ENCODE measurements around the gene VEGFC.

VEGFC gene, protein sequence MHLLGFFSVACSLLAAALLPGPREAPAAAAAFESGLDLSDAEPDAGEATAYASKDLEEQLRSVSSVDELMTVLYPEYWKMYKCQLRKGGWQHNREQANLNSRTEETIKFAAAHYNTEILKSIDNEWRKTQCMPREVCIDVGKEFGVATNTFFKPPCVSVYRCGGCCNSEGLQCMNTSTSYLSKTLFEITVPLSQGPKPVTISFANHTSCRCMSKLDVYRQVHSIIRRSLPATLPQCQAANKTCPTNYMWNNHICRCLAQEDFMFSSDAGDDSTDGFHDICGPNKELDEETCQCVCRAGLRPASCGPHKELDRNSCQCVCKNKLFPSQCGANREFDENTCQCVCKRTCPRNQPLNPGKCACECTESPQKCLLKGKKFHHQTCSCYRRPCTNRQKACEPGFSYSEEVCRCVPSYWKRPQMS
- 0 reads per million in 3 donors for total RNA-seq

DNA sequence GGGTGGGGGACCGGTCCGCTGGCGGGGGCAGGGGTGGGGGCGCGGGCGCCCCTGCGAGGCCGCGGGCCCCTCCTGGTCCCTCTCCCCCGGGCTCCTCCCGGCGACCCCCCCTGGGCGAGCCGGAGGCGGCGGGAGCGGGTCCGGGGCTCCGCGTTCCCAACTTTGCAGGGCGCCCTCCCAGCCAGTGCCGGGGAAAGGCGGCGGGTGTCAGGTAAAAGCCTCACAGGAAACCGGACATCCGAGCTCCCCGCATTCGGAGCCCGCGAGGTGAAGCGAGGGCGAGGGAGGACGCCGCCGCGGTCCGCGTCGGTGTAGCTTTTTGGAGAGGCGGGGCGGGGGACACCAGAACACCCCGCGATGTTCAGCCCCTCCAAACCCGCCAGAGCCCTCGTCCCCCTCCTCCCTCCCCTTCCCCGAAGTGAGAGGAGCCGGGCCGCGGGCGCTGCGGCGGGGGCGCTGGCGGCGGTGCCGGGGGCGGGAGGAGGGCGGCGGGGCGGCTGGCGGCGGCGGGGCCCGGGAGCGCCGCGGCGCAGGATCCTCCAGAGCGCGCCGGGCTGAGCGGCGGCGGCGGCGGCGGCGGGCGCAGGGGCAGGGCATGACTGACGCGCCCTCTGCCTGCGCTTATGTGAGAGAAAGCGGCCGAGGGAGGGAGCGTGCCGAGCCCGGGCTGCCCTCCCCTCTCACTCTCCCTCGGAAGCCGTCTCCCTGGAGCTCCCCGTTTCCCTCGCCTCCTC is at the start of gene VEGFC:
VEGFC (minus strand) TSS at position 597 of the 734 bp plus-strand sequence. CDS start 611 bp downstream, outside the sequence.
- Histone ChIP-seq H3K4me1 (ENCODE audit: control insufficient read depth, insufficient read depth, low read length, poor library complexity, severe bottlenecking) (no peaks in the 10 kb centered on the region), H3K27ac (ENCODE audit: insufficient read depth, low read length, poor library complexity, severe bottlenecking) (no peak within 1 kb of the TSS), H3K27me3 (replicated peaks; ENCODE audit: control insufficient read depth, insufficient read depth, low read length, poor library complexity, severe bottlenecking) (no peaks in the 10 kb centered on the region), H3K9me3 (ENCODE audit: control insufficient read depth, low read length) (no peaks in the 10 kb centered on the region), H3K4me3 (ENCODE audit: insufficient read depth, low read depth, low read length, poor library complexity, severe bottlenecking) (no peak within 1 kb of the TSS), H3K36me3 (ENCODE audit: control insufficient read depth, insufficient read depth, low read length) (no peaks in the 10 kb centered on the region)
- no peak for DNase-seq

GRCh38 chr4:176841711-176842112 is 49.0 kb upstream of the VEGFC start:
- DNase-seq = no peak

DNA sequence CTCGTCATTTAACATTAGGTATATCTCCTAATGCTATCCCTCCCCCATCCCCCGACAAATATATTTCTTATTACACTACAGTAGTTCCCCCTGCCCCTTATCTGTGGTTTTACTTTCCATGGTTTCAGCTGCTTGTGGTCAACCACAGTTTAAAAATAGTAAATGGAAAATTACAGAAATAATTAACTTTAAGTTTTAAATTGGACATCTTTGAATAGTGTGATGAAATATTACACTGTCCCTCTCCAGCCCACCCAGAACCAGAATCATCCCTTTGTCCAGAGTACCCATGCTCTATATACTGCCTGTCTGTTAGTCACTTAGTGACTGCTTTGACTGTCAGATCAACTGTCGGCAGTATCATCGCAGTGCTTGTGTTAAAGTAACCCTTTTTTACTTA is 47.4 kb upstream of the VEGFC start:
- H3K27me3 ChIP-seq (replicated peaks; ENCODE audit: control insufficient read depth, insufficient read depth, low read length, poor library complexity, severe bottlenecking) = no peaks in the 10 kb centered on the region

More at GRCh38 chr4:176841711-176842112, 49.0 kb upstream of the VEGFC start:
- Histone ChIP-seq H3K9me3 (ENCODE audit: control insufficient read depth, low read length) (no peaks in the 10 kb centered on the region), H3K27ac (ENCODE audit: insufficient read depth, low read length, poor library complexity, severe bottlenecking) (no peak overlapping the region), H3K4me1 (ENCODE audit: control insufficient read depth, insufficient read depth, low read length, poor library complexity, severe bottlenecking) (no peaks in the 10 kb centered on the region), H3K36me3 (ENCODE audit: control insufficient read depth, insufficient read depth, low read length) (no peaks in the 10 kb centered on the region), H3K4me3 (ENCODE audit: insufficient read depth, low read depth, low read length, poor library complexity, severe bottlenecking) (no peak overlapping the region), H3K27me3 (replicated peaks; ENCODE audit: control insufficient read depth, insufficient read depth, low read length, poor library complexity, severe bottlenecking) (no peaks in the 10 kb centered on the region)

GRCh38 chr4:176839656-176840055 is 46.9 kb upstream of the VEGFC start:
- Histone ChIP-seq H3K36me3 (ENCODE audit: control insufficient read depth, insufficient read depth, low read length) (no peaks in the 10 kb centered on the region), H3K27ac (ENCODE audit: insufficient read depth, low read length, poor library complexity, severe bottlenecking) (no peak overlapping the region), H3K4me1 (ENCODE audit: control insufficient read depth, insufficient read depth, low read length, poor library complexity, severe bottlenecking) (no peaks in the 10 kb centered on the region), H3K27me3 (replicated peaks; ENCODE audit: control insufficient read depth, insufficient read depth, low read length, poor library complexity, severe bottlenecking) (no peaks in the 10 kb centered on the region), H3K9me3 (ENCODE audit: control insufficient read depth, low read length) (no peaks in the 10 kb centered on the region), H3K4me3 (ENCODE audit: insufficient read depth, low read depth, low read length, poor library complexity, severe bottlenecking) (no peak overlapping the region)
- DNase-seq = no peak

More for the DNA sequence above, 47.4 kb upstream of the VEGFC start:
- H3K4me1 ChIP-seq (ENCODE audit: control insufficient read depth, insufficient read depth, low read length, poor library complexity, severe bottlenecking) = no peaks in the 10 kb centered on the region
- no peak for DNase-seq
- no peak overlapping the region for H3K4me3 ChIP-seq (ENCODE audit: insufficient read depth, low read depth, low read length, poor library complexity, severe bottlenecking)
- H3K36me3 ChIP-seq (ENCODE audit: control insufficient read depth, insufficient read depth, low read length) = no peaks in the 10 kb centered on the region
- no peaks in the 10 kb centered on the region for H3K9me3 ChIP-seq (ENCODE audit: control insufficient read depth, low read length)
- H3K27ac ChIP-seq (ENCODE audit: insufficient read depth, low read length, poor library complexity, severe bottlenecking) = no peak overlapping the region

GRCh38 chr4:176838601-176839433 is 46.1 kb upstream of the VEGFC start:
- Histone ChIP-seq H3K27ac (ENCODE audit: insufficient read depth, low read length, poor library complexity, severe bottlenecking) (no peak overlapping the region), H3K9me3 (ENCODE audit: control insufficient read depth, low read length) (no peaks in the 10 kb centered on the region), H3K4me1 (ENCODE audit: control insufficient read depth, insufficient read depth, low read length, poor library complexity, severe bottlenecking) (no peaks in the 10 kb centered on the region), H3K4me3 (ENCODE audit: insufficient read depth, low read depth, low read length, poor library complexity, severe bottlenecking) (no peak overlapping the region), H3K36me3 (ENCODE audit: control insufficient read depth, insufficient read depth, low read length) (no peaks in the 10 kb centered on the region), H3K27me3 (replicated peaks; ENCODE audit: control insufficient read depth, insufficient read depth, low read length, poor library complexity, severe bottlenecking) (no peaks in the 10 kb centered on the region)
- DNase-seq = no peak

DNA sequence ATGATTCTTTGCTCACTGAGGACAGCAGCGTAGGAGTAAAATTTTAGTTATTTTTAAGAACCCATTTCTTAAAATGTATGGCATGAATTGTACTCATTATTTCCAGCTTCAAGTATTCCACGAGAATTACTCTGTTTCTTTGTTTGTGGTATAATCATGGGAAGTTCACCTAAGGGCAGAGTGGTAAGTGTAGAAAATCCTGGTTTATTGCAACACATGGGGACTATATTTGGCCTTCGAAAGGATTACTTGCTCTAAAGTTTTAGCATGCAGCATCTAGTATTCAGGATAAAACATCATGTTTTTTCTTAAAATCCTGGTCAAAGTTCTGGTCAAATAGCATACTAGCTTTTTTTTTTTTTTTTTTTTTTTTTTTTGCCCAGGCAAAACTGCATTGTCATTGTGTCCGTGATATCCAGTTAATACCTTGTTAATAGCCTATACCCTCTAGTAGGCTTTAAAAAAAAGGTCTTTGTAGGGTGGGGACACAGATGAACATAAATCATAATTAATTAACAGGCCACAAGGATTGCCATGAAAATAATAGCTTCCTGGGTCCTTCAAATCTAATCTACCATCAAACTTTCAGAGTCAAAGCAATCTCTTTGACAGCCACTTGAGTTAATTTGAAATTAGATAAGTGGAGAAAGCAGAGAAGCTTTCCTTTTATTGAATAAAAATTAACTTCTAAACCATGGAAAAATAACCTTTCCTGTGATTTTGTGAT is 44.6 kb upstream of the VEGFC start:
- no peaks in the 10 kb centered on the region for H3K9me3 ChIP-seq (ENCODE audit: control insufficient read depth, low read length)
- H3K36me3 ChIP-seq (ENCODE audit: control insufficient read depth, insufficient read depth, low read length) = no peaks in the 10 kb centered on the region
- no peak overlapping the region for H3K27ac ChIP-seq (ENCODE audit: insufficient read depth, low read length, poor library complexity, severe bottlenecking)
- no peak for DNase-seq
- no peak overlapping the region for H3K4me3 ChIP-seq (ENCODE audit: insufficient read depth, low read depth, low read length, poor library complexity, severe bottlenecking)
- no peaks in the 10 kb centered on the region for H3K4me1 ChIP-seq (ENCODE audit: control insufficient read depth, insufficient read depth, low read length, poor library complexity, severe bottlenecking)
- no peaks in the 10 kb centered on the region for H3K27me3 ChIP-seq (replicated peaks; ENCODE audit: control insufficient read depth, insufficient read depth, low read length, poor library complexity, severe bottlenecking)

GRCh38 chr4:176834531-176834930 is 41.8 kb upstream of the VEGFC start:
- no peak for DNase-seq
- H3K4me3 ChIP-seq (ENCODE audit: insufficient read depth, low read depth, low read length, poor library complexity, severe bottlenecking) = no peak overlapping the region
- no peak overlapping the region for H3K27ac ChIP-seq (ENCODE audit: insufficient read depth, low read length, poor library complexity, severe bottlenecking)
- H3K9me3 ChIP-seq (ENCODE audit: control insufficient read depth, low read length) = no peaks in the 10 kb centered on the region
- no peaks in the 10 kb centered on the region for H3K27me3 ChIP-seq (replicated peaks; ENCODE audit: control insufficient read depth, insufficient read depth, low read length, poor library complexity, severe bottlenecking)
- no peaks in the 10 kb centered on the region for H3K36me3 ChIP-seq (ENCODE audit: control insufficient read depth, insufficient read depth, low read length)
- H3K4me1 ChIP-seq (ENCODE audit: control insufficient read depth, insufficient read depth, low read length, poor library complexity, severe bottlenecking) = no peaks in the 10 kb centered on the region

DNA sequence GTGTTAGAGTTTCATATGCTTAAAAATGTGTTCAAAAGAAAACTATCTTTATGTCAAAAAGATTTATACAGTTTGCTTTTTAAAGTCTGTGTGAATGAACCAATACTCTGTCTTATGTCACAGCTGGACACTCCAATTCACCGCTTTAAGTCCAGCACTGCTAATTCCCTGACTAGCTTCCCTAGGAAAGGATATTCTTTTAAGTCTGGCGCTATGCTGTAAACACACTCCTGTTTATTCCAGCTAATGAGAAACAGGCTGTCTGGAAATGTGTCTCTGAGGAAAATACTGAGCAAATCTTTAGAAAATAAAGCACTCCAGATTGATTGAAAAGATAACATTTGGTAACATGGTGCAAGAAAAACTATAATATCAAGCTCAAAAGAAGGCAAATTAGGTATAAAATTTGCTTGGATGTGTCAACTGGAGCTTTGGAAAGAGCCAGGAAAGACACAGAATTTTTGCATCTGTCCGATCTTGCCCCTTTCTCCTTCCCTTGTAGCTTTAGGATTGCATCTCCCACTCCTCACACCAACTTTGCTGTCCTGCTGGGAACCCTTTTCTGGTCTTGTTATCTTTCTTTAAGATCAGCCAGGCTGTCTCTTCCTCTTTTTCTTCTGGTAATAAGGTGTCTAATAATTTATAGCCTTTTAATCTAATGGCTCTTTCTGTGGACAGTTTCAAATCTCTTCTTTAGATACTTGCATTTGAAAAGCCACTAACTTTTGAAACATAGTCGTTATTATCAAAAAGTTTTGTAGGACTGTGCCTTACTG is 40.9 kb upstream of the VEGFC start:
- no peak overlapping the region for H3K4me3 ChIP-seq (ENCODE audit: insufficient read depth, low read depth, low read length, poor library complexity, severe bottlenecking)
- H3K4me1 ChIP-seq (ENCODE audit: control insufficient read depth, insufficient read depth, low read length, poor library complexity, severe bottlenecking) = no peaks in the 10 kb centered on the region
- DNase-seq = no peak
- no peak overlapping the region for H3K27ac ChIP-seq (ENCODE audit: insufficient read depth, low read length, poor library complexity, severe bottlenecking)
- H3K36me3 ChIP-seq (ENCODE audit: control insufficient read depth, insufficient read depth, low read length) = no peaks in the 10 kb centered on the region
- no peaks in the 10 kb centered on the region for H3K27me3 ChIP-seq (replicated peaks; ENCODE audit: control insufficient read depth, insufficient read depth, low read length, poor library complexity, severe bottlenecking)
- no peaks in the 10 kb centered on the region for H3K9me3 ChIP-seq (ENCODE audit: control insufficient read depth, low read length)

- Histone ChIP-seq H3K27ac (ENCODE audit: insufficient read depth, low read length, poor library complexity, severe bottlenecking) (no peak overlapping the region), H3K4me3 (ENCODE audit: insufficient read depth, low read depth, low read length, poor library complexity, severe bottlenecking) (no peak overlapping the region), H3K9me3 (ENCODE audit: control insufficient read depth, low read length) (no peaks in the 10 kb centered on the region), H3K36me3 (ENCODE audit: control insufficient read depth, insufficient read depth, low read length) (no peaks in the 10 kb centered on the region), H3K27me3 (replicated peaks; ENCODE audit: control insufficient read depth, insufficient read depth, low read length, poor library complexity, severe bottlenecking) (no peaks in the 10 kb centered on the region), H3K4me1 (ENCODE audit: control insufficient read depth, insufficient read depth, low read length, poor library complexity, severe bottlenecking) (no peaks in the 10 kb centered on the region)
- DNase-seq = no peak
Observed at GRCh38 chr4:176830971-176831370, 38.2 kb upstream of the VEGFC start.
